ENCODE data around the gene PPARG.

Gene PPARG

GRCh38 chr3:12345584-12346494 is 57.0 kb downstream of the PPARG start:
- no peak for TF ChIP-seq CTCF (IDR thresholded peaks at IDR 0.05; ENCODE audit: control extremely low read depth, extremely low read depth, low read depth, missing control alignments)
- ChIA-PET POLR2A (no interaction called here), CTCF (interaction anchor here (1.4 kb wide), 1 partner anchor 10 kb away, joined by 3 read pairs; no protein-coding TSS in a partner anchor)
- no peak for DNase-seq (ENCODE audit: extremely low spot score)

GRCh38 chr3:12347301-12347700 is 58.4 kb downstream of the PPARG start:
- ChIA-PET POLR2A (no interaction called here), CTCF (interaction anchor here (0.9 kb wide), 1 partner anchor 9 kb away, joined by 3 read pairs; no protein-coding TSS in a partner anchor)
- no peak for DNase-seq (ENCODE audit: extremely low spot score)
- no peak for TF ChIP-seq CTCF (IDR thresholded peaks at IDR 0.05; ENCODE audit: control extremely low read depth, extremely low read depth, low read depth, missing control alignments)

GRCh38 chr3:12349895-12350811 is 61.3 kb downstream of the PPARG start:
- POLR2A ChIA-PET: no interaction called here
- no peak for DNase-seq (ENCODE audit: extremely low spot score)
- TF ChIP-seq CTCF (IDR thresholded peaks at IDR 0.05; ENCODE audit: control extremely low read depth, extremely low read depth, low read depth, missing control alignments): no peak
- CTCF ChIA-PET: no interaction called here

GRCh38 chr3:12351145-12351544 is 62.3 kb downstream of the PPARG start:
- DNase-seq (ENCODE audit: extremely low spot score): no peak
- ChIA-PET POLR2A (no interaction called here), CTCF (no interaction called here)
- no peak for TF ChIP-seq CTCF (IDR thresholded peaks at IDR 0.05; ENCODE audit: control extremely low read depth, extremely low read depth, low read depth, missing control alignments)

- ChIA-PET POLR2A (no interaction called here), CTCF (interaction anchor here (0.9 kb wide), 1 partner anchor 9 kb away, joined by 3 read pairs; no protein-coding TSS in a partner anchor)
- DNase-seq (ENCODE audit: extremely low spot score): no peak
- TF ChIP-seq CTCF (IDR thresholded peaks at IDR 0.05; ENCODE audit: control extremely low read depth, extremely low read depth, low read depth, missing control alignments): no peak
These were observed 63.4 kb downstream of the PPARG start for GRCh38 chr3:12352253-12352652.

- CTCF ChIA-PET: interaction anchor here (1.0 to 1.4 kb wide), 2 partner anchors 10 to 46 kb away, joined by 3 to 5 read pairs; no protein-coding TSS in a partner anchor
- POLR2A ChIA-PET: no interaction called here
- no peak for TF ChIP-seq CTCF (IDR thresholded peaks at IDR 0.05; ENCODE audit: control extremely low read depth, extremely low read depth, low read depth, missing control alignments)
- no peak for DNase-seq (ENCODE audit: extremely low spot score)
These were observed 63.9 kb downstream of the PPARG start for GRCh38 chr3:12352755-12353154.

Data from GM10248 (cell line).